ENCODE results near the gene MSI2.

MSI2 gene

GRCh38 chr17:57441270-57441600, 184.9 kb downstream of the MSI2 start:
- DNase-seq (ENCODE audit: low read depth): no peak

GRCh38 chr17:57442401-57442823, 186.1 kb downstream of the MSI2 start:
- DNase-seq (ENCODE audit: low read depth): no peak

GRCh38 chr17:57442914-57443571, 186.7 kb downstream of the MSI2 start:
- no peak for DNase-seq (ENCODE audit: low read depth)

DNA sequence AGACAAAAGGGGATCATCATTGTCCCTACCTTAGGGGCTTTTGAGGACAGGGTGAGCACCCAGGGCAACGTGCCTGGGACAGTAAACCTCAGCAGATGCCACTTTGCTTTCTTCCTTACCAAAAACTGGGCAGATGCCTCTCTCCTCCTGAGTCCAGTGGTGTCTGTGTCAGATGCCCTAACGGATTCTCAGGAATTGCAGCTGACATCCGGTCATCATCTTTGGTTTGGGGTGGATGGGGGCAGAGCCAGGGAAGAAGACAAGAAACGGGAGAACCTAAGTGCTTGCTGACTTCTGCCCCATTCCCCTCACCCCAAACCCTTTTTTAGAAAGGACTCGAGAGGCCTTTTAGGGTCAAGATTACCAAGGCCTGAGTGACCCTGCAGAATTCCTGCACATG, 187.5 kb downstream of the MSI2 start:
- no peak for DNase-seq (ENCODE audit: low read depth)

DNA sequence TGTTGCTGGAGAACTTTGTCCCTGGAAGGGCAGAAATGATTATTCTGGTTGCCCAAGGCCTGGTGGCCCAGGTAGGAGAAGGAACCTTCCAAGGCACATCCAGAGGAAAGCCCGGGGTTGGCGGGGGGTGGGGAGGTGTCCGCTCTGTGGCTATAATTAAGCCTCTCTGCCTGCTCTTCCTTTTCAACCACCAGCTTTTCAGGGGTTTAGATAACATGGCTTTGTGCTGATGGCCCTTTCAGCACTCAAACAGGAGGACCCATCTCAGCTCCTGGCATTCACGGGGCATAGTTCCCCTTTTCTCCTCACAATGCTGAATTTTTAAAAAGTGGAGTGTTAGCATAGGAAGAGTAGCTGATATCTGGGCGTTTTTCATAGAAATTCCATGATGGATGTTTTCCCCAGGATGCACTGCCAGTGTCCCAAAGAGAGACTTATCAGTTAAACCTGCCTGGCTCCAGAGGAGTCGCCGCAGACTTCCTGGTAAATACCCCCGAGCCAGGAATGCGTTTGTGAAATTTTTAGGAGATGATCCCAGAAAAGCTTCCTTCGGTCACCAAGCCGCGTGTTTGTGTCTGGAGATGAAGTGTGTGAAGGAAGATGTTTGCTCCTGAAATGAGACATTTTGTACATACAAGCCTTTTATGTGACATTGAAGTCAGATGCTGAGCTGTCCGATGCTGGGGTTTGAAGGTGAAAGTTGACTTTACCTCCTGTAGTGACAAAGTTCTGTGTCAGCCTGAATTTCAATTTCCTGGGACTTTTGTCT, 188.5 kb downstream of the MSI2 start:
- no peak for DNase-seq (ENCODE audit: low read depth)

GRCh38 chr17:57445772-57446472, 189.6 kb downstream of the MSI2 start:
- no peak for DNase-seq (ENCODE audit: low read depth)

- no peak for DNase-seq (ENCODE audit: low read depth)
Observed at GRCh38 chr17:57447357-57447989, 191.2 kb downstream of the MSI2 start.

GRCh38 chr17:57447990-57448758, 191.9 kb downstream of the MSI2 start:
- DNase-seq (ENCODE audit: low read depth): no peak

DNA sequence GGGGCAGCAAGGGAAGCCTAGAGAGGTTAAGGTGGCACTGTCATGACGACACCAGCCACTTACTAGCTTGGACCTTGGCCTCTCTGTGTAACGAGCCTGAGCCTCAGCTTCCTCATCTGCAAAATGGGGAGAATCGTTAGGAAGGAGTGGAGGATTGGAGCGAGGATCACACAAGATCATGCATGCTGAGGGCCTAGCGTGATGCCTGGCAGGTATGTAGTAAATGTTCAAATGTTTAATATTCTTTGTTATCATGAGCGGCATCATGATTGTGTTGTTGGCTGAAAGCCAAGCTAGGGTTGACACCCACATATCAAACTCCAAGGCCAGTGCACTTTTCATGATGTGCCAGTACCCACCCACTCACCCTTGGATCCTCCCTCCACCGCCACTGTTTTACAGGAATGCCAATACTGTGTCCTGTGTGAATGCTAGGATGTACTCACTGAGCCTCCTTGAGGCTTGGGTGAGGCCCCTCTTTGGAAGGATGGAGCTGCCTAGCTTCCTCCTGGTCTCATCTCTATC, 192.5 kb downstream of the MSI2 start:
- DNase-seq (ENCODE audit: low read depth): no peak

DNA sequence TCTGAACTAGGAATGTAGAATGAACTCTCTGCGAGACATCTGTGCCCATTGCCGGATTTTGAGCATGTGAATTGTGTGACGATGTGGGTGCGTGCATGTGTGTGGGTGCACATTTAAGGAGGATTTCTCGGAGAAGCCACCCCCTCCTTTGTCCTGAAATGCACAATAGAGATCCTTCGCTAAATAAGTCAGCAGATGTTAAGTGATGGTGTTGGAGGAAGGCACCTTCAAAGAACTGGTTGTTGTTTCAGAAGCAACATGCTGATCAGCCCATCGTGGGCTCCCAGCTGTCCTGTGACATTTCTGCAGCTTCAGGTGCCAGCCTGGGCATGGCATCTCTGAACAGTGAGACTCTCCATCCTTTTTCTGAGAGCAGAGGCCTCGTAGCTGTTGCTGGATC, 194.9 kb downstream of the MSI2 start:
- no peak for DNase-seq (ENCODE audit: low read depth)

- DNase-seq (ENCODE audit: low read depth): no peak
Observed at GRCh38 chr17:57451643-57452042, 195.3 kb downstream of the MSI2 start.

GRCh38 chr17:57453841-57454425, 197.6 kb downstream of the MSI2 start:
- DNase-seq (ENCODE audit: low read depth): no peak

DNA sequence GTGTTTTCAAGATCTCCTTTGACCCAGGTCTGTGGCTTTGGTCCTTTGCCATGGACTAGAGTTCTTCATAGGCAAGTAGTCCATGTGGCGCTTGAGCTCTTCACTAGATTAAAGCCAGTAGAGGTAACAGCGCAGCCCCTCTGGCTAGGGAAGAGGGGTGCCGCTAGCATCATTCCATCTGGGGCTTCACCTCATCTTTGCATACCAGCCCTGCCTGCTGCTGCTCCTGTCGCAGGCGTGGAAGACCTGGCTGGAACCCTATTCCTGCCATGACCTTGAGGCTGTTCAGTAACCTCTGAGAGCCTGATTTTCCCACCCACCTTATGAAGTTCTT, 198.4 kb downstream of the MSI2 start:
- no peak for DNase-seq (ENCODE audit: low read depth)

DNA sequence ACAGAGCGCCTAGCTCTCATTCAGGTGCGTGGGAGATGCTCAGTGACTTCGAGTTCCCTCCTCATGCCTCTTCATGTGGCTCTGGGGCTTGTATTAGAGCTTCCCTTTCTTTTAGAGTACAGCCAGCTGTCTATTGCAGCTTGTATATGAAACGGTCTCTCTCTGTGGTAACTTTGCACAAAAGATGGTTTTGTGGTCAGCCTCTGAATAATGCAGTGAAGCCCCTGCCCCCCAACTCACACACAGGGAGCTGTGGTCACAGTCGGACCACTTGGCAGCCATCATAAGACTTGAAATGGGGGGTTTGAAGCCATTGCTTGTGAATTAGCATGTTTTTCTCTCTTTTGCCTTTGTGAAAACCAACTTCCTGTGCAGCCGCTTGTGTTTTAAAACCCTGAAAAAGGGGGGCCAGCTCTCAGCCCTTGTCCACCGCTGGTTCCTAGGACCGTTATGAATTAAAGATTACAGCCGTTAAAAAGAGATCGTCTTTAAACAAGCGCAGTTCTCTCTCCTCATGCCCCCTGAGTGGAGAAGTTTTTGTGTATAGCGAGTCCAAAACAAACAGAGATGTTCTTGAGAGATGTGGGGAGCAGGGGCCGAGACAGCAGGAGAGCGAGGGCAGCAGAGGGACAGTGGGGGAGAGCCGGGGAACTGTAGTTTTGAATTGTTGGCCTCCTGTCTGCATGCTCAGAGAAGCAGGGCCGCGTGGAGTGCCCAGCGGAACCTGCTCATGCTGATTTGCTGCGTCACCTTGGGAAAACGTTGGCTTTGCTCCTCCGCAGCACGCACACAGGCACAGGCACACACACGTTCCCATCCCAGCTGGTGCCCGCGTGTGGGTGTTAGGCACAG, 199.0 kb downstream of the MSI2 start:
- no peak for DNase-seq (ENCODE audit: low read depth)

- no peak for DNase-seq (ENCODE audit: low read depth)
Observed at GRCh38 chr17:57456622-57457021, 200.3 kb downstream of the MSI2 start.

- DNase-seq (ENCODE audit: low read depth): no peak
Observed at GRCh38 chr17:57457188-57457587, 200.9 kb downstream of the MSI2 start.

- DNase-seq (ENCODE audit: low read depth): no peak
Observed at GRCh38 chr17:57458718-57459285, 202.5 kb downstream of the MSI2 start.

GRCh38 chr17:57459286-57459915, 203.1 kb downstream of the MSI2 start:
- DNase-seq (ENCODE audit: low read depth): no peak

- DNase-seq (ENCODE audit: low read depth): no peak
Observed at GRCh38 chr17:57461082-57461481, 204.8 kb downstream of the MSI2 start.
